NCI-H2107 (cell line): Measurements from ENCODE around the gene TMEM232.

Experiments
- DNase-seq: peaks from one replicate; lab custom pipeline; 2025; lab: John Stamatoyannopoulos, UW

TMEM232 gene

DNA sequence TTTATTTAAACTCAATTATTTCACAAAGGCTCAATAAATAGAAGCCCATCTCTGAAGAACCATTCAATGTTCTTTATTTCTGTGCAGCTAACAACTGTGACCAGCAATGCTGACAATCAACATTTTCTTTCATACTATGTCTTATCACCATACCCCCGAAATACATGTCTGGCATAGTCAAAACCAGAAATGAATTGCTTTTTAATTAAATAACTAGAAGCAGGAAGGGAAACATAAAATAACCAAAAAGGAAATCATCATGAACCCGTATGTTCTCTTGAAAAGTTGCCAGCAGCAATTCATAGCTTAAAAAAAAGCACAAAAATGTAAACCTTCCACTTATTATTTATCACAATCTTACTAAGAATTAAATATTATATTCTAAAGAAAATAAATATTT lies 212.4 kb downstream of the TMEM232 start:
- no peak for DNase-seq

DNA sequence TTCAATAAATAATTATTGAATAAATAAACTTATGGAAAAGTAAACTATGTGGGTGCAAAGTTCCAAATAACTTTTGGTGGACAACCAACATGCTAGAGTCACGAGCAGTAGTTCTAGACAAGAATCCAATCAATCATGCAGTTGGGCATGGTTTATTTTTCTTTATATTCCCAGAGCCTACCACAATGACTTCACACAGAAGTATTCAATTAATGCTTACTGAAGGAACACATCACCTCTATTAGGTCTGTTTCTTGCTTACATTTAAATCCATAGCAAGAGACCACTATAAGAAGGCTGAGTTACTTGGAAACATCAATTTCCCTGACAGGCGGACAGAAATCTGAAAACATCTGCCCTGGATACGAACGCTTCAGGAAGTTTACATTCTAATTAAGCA lies 214.2 kb downstream of the TMEM232 start:
- no peak for DNase-seq

DNA sequence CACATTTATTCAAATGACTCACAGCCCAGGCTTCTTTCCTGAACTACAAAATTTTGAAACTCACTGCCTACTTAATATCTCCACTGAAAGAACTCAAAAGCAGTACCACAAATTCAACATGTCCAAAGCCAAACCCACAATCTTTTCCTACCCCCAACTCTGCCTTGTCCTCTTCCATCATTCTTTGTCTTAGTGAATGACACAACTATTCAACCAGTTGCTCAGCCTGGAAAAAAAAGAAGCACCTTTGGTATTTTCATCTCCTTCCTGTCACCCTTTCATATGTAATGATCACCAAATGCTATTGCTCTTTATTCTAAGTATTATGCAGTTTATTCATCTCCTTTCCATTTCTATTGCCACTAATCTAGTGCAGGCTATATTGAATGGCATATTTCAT lies 216.3 kb downstream of the TMEM232 start:
- DNase-seq: no peak

DNA sequence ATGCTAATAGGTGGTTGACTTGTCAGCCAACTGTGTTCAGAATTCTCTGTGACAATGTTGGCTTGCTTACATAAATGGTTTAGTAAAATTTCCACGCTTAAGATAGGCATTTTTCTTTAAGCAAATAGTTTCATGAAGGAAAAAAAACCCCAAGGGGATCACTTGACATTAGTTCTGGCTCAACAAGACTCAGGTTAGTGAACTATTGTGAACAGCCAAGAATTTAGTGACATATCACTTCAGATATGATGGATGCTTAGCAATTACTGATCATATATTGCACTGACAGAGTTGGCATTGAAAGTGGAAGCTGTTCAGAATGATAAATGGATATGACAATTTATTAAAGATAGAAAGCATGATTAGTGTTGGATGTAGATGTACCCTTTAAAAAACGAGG lies 218.5 kb downstream of the TMEM232 start:
- DNase-seq: no peak

DNA sequence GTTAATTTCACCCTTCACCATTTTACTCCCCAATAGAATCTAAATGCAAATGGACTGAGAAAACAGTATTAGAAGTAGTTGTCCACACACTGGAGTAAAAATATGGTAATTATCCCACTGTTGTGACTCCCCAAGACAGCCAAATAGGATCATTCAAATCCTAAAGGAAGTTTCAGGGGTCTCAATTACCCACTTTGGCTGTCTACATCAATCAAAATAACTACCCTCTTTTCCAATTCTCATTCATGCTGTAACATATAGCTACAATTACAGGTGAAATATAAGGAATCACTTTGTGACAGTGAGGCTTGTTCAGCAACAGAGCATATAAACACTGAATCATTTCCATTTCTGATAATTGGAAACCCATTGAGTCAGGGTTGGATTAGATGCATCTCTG lies 220.1 kb downstream of the TMEM232 start:
- no peak for DNase-seq

DNA sequence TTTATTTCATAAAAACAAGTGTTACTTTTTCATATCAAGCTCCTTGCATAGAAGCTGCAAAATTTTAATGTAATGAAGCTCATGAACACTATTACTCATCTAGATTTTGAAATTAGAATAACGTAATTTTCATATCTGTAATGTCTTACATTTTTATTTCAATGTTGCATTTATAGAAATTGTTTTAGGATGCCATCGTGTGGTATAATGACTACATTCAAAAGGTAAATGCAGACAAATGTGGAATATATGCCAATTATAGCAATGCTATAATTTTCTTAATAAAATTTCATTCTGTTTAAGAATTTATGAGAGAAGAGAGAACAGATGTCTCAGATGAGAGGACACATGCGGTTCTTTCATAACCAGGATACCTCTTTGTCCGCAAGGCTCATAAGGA lies 230.2 kb downstream of the TMEM232 start:
- no peak for DNase-seq

DNA sequence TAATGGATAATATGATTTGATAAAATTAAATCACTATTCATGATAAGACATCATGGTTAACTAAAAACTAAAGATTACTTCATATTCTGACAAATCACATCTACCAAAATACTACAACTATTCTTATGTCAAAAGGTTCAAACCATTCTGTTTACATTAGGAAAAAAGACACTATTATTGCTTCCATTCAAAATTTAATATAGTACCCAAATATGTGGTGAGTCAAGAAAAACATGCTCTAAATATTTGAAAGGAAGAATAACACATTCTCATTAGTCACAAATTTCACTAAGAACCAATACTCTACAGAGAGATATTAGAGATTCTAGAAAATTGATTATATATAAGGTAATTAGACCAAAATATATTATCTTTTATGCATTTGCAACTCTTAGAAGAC lies 234.0 kb downstream of the TMEM232 start:
- DNase-seq: no peak

DNA sequence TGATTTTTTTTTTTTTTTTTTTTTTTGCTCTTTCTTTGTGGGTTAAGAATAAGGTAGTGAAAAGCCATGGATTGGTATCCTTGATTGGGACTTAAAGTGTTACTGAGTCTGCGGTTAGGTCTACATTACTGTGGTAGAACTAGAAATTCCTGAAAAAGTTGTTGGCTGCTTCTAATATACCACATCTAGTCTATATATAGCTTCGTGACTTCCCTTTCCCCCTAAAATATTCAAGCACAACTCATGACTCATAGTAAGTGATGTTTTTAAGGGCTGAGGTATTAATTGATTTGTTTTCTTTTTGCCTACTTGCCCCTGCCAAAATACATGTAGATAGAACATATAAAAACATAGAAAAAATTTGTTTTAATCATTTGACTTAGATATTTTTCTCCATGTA lies 247.6 kb downstream of the TMEM232 start:
- no peak for DNase-seq

DNA sequence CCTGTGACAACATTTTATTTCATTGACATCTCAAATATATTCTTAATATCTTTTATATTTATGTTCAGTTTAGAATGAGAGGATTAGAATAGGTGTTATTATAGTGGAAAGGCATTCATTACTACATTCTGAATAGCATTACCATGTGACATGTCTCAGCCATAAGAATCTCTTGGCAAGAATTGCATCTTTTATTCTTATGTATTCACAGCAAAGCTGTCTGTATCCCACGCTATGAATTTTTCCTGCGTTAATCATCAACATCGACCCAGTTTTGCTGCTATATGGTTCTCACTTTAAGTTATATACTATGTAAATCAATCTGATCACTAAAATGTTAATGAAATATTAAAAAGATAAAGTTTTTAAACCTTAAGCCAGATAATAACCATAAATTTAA lies 248.6 kb downstream of the TMEM232 start:
- no peak for DNase-seq

DNA sequence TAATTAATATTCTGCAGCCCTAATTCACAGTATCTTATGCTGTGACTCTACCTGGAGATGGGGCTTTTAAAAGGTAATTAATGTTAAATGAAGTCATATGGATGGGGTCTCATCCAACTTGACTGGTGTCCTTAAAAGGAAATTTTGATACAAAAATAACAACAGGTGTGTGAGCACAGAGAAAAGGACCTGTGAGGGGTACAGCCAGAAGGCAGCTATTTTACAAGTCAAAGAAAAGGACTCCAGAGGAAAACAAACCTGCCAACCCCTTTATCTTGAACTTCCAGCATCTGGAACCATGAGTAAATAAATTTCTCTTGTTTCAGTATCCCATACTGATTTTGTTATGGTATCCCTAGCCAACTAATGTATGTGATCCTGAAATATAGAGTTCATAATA lies 250.3 kb downstream of the TMEM232 start:
- DNase-seq: no peak

DNA sequence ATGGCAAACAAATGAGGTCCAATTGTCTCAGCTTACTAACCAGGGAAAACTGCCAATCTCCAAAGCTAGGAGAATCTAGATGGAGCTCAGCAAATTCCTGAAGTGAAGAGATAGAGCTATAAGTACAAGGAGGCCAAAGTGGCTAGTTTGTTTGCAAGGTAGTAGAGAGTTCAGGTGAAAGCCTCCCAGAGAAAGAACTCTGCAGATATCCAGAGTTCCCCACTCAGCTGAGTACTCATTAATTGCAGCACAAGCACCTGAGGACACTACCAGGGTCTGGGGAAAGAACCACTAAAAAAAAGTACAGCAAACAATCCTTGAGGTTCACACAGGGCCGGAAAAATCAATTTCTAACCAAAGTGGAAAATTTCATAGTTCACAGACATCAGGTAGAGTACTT lies 250.9 kb downstream of the TMEM232 start:
- DNase-seq: no peak

DNA sequence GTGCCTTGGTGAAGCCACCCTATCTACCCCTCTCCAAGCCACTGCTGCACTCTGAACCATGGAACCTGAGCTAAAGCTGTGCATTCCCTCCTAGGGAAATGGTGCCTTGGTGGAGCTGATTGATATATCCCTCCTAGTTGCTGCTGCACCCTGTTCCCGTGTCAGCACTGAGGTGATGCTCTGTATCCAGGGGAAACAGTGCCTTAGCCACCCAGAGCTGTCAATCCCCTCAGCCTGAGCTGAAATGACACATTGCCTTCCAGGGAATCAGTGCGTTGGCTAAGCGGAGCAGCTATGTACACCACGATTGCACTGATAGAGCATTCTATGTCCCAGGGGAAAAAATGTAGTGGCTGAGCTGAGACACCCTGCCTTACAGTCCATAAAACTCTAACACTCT lies 257.0 kb downstream of the TMEM232 start:
- no peak for DNase-seq

DNA sequence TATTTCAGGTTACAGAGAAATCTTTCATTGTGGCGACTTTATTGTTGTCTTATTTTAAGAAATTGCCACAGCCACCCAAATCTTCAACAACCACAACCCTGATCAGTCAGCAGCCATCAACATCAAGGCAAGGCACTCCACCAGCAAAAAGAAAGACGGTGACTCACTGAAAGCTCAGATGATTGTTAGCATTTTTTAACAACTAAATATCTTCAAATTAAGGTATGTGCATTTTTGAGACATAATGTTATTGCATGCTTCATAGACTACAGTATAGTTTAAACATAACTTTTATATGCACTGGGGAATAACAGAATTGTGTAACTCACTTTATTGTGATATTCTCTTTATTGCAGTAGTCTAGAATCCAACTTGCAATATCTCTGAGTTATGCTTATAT lies 263.4 kb downstream of the TMEM232 start:
- no peak for DNase-seq

DNA sequence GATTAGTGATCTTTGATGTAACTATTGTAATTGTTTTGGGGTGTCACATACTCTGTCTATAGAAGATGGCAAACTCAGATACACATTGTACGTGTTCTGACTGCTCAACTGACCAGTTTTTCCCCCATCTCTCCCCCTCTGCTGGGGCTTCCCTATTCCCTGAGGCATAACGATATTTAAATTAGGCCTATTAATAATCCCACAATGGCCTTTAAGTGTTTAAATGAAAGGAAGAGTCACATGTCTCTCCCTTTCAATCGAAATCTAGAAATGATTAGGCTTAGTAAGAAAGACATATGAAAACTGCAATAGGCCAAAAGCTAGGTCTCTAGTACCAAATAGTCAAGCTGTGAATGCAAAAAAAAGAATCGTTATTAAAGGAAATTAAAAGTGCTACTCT lies 265.6 kb downstream of the TMEM232 start:
- no peak for DNase-seq

DNA sequence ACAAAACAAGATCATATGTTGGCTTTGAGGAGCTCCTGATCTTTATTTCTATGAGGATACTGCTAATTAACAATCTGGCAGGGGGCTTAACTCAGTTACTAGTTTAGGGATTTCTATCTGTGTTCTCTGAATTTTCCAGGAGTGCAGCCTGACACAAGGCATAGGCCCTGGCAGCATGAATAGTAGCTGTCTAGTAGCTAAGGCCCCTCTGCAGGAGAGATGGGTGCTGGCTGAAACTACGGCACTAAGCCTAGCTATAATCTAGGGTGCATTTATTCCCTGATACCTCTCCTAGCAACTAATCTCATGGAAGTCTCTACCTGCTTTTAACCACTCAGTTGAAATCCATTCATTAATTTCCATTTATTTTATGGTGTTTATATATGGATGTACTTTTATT lies 268.2 kb downstream of the TMEM232 start:
- no peak for DNase-seq

DNA sequence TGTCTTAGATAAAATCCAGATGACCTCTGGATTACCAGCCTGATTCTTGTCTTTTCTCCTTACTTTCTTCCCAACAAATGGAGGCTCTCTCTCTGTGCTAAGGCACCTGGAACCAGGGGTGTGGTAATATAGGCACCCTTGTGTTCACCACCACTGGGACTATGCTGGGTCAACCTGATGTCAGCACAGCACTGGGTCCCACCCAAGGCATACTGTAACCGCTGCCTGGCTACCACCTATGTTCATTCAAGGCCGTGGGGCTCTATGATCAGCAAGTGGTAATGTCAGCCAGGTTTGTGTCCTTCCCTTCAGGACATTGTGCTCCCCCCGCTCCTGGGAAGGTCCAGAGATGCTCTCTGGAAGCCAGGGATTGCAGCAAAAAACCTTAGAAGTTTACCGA lies 283.6 kb downstream of the TMEM232 start:
- DNase-seq: no peak

DNA sequence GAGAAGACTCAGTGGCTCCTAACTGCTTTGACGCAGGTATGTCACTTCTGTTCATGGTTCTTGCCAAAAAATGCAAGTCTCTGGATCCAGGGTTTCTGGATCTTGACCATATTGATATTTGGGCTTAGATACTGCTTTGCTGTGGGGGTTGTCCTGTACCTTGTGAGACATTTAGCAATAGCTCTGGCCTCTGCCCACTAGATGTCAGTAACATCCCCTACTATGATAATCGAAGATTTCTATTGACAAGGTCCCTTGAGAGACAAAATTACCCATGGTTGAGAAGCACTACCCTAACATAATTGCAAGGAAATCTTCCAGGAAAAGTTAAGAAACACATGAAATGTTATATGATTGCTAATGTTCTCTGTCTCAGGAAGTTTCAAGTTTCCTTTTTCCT lies 285.4 kb downstream of the TMEM232 start:
- DNase-seq: no peak

DNA sequence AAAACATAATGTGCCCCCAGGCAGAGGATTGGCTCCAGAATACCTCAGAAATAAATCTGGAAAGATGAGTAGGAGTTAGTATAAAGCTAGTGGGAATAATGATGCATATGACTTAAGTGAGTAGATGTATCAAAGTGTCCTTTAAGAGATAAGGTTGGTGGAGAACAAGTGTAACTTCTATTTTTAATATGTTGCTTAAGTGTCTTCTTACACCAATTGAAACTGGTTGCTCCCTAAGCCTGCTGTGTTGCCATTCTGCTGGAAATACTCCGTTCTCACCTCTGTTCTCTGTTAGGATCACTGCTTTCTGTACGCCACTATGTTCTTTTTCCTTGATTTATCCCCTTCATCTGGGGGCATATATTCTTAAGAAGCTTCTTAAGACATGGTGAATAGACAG lies 286.4 kb downstream of the TMEM232 start:
- no peak for DNase-seq

DNA sequence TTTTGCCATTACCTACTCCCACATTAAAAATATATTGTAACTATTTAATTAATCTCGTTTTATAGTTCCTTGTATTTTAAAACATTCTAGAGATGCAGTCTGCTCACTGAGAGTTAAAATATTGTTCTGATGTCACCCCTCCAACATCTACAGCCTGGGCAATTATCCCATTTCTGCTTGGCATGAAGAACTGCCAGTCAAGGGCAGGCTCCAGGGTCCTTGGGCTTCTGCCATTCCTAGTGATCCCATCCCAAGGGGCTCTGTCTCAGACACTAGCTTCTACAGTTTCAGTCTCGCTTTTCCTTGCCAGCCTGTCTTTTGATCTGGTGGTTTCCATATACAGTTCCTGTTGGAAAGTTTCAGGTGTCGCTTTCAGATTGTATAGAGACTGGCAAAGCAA lies 287.2 kb downstream of the TMEM232 start:
- DNase-seq: no peak

DNA sequence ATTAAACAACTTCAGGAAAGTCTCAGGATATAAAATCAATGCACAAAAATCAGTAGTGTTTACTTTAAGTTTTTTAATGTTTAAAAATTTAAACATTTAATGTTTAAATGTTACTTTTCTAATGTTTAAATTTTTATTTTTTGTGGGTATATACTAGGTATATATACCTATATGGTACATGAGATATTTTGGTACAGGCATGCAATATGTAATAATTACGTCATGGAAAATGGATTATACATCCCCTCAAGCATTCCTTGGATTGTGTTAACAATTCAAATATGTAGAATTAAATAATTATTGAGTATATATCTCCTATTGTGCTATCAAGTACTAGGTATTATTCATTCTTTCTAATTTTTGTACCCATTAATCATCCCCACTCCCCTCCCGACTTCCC lies 291.3 kb downstream of the TMEM232 start:
- DNase-seq: no peak

DNA sequence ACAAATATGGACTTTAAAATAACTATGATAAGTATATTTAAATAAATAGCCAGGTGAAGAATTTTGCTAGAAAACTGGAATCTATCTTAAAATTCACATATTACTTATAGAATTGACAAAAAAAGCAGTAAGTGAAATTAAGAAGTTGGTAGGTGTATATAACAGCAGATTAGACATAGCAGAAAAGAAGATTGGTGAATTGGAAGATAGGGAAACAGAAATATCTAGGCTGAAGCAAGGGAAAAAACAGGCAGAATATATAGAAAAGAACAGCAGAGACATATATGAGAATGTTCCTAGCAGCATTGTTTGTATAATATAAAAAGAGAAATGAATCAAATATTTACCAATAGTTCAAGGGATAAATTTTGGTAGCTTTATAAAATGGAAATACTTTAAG lies 294.9 kb downstream of the TMEM232 start:
- DNase-seq: no peak

DNA sequence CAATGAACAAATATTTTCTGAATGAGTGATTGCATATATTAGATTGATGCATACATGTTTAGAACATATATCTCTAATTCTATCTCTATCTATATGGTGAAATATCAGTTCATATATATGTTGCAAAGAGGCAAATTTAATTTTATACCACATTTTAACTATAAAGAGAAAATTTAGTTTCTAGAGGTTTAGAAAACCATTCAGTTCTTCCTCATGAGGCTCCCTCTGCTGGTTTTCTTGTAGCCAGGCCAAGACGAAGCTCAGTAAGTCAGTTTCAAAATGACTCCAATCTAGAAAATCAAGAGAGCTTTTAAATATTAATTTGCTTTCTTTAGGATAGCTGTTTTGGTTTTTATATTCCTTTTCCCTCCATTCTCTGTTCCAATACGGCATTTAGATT lies 312.1 kb downstream of the TMEM232 start:
- no peak for DNase-seq

DNA sequence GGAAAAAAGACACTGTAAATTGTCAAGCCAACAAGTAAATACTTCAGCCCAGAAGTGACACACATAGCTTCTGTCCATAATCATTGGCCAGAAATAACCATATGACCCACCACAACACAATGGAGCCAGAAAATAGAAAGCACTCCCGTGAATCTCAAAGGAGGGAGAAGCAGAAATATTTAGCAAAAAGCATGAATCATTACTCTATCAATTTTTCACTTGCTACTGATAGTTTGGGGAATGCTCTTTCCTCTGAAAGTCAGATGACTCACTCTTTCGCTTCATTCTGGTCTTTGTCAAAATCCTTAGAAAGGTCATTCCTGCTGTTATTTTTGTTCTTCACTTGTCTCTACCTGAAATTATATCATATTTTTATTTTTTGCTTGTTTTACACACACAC lies 312.6 kb downstream of the TMEM232 start:
- DNase-seq: no peak

DNA sequence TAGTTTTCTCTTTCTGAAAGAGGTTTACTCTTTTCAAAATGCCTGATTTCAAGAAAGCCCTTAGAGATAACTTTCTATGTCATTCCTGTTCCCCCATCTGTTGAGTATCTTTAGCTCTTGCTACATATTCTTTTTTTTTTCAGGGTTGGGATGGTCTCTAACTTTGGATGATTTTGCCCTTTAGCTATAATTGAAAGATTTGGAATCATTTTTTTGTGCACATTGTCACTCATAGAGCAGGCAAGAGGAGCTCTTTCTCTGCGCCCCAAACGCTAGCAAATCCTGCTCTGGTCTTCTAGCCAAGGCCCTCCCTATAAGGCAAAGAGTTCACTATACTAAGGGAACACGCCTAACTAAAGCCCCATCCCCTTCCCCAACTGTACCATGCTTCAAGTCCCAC lies 316.9 kb downstream of the TMEM232 start:
- no peak for DNase-seq

DNA sequence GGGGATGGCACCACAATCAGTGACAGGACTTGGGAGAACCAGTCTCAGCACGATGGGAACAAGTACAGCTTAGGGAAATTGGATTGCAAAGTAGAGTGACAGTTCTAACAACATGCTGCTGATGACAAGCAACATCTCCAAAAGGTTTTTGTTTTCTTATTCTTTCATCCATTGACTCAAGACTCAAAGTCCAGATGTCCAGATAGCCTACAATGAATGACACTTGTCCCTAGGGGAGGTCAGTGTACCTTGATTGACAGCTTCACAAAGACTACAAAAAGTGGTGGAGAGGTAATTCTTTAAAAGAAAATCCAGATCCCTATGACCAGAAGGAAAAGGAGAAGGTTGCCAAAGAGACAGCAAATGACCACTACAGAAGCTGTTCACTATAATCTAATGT lies 323.9 kb downstream of the TMEM232 start:
- no peak for DNase-seq
